Stomach (tissue), 9 donors: ENCODE results near the gene SMOC2. TPM values are rescaled to one million over a fixed set of nuclear protein-coding genes. Genes with fewer than 3 reads are reported as not detected.

Source experiments
- DNase-seq, 2 donors: peaks; one replicate each; pipeline versions ENCODE4 v3.0.0 to v3.0.0-alpha.2; 2013 to 2019
- H3K27ac ChIP-seq, 5 donors: fragments of 200-600 bp in 4 of 5; sonication (generic) in 4 of 5; one replicate each; pipeline ENCODE4 v1.5.1; 2013 to 2019; ENCODE audit warnings: mild to moderate bottlenecking in 1 of 5, moderate library complexity in 1 of 5
- H3K27me3 ChIP-seq, 3 donors: fragments of 200-600 bp; sonication (generic); one replicate each; pipeline ENCODE4 v1.5.1; 2017 to 2019; ENCODE audit warnings: mixed run types in 1 of 3
- H3K36me3 ChIP-seq, 4 donors: fragments of 200-600 bp; sonication (generic); 1 replicate in 3 of 4; 2 replicates in 1 of 4; pipeline ENCODE4 v1.5.1; 2016 to 2019
- H3K4me1 ChIP-seq, 4 donors: fragments of 200-600 bp; sonication (generic); one replicate each; pipeline ENCODE4 v1.5.1; 2016 to 2019
- H3K4me3 ChIP-seq, 4 donors: fragments of 200-600 bp; sonication (generic) in 3 of 4; one replicate each; pipeline ENCODE4 v1.5.1; 2016 to 2019; ENCODE audit warnings: mild to moderate bottlenecking in 1 of 4
- H3K9me3 ChIP-seq, 4 donors: fragments of 200-600 bp; sonication (generic); one replicate each; pipeline ENCODE4 v1.5.1; 2016 to 2019
- EP300 ChIP-seq: sonication (generic); formaldehyde crosslinking; IDR thresholded peaks from one replicate; pipeline ENCODE4 v1.6.1; 2017; ENCODE audit warnings: antibody characterized with exemption
- POLR2A ChIP-seq, 4 donors: fragments of 450-650 bp; IDR thresholded peaks; one replicate each; pipeline ENCODE4 v1.6.1; 2016; ENCODE audit warnings: antibody characterized with exemption in 4 of 4, control low read depth in 2 of 4, mild to moderate bottlenecking in 1 of 4, moderate library complexity in 1 of 4
- POLR2AphosphoS5 ChIP-seq, 3 donors: sonication (generic); formaldehyde crosslinking; IDR thresholded peaks; one replicate each; pipeline ENCODE4 v1.6.1; 2016; ENCODE audit warnings: antibody characterized with exemption in 3 of 3
- WGBS, 5 donors: extraction: QIAGEN DNeasy Blood & Tissue Kit in 3 of 5; methylation state at CpG; one replicate each; pipeline versions ENCODE4 v1.1.5 to v1.1.7; 2013 to 2018; 5-methylcytosine and 5-hydroxymethylcytosine counted together
- intact Hi-C: fragments of 100-400 bp; cut with DNase I; formaldehyde crosslinking; loops from one replicate; pipeline ENCODE4 v1.15.1; 2023; ENCODE audit warnings: low total_unique reads
- polyA plus RNA-seq, 3 donors: library from polyadenylated mRNA; stranded (reverse); fragments of 200-250 nt; gene quantifications; one replicate each; pipeline ENCODE4 v1.2.3, GENCODE V29; 2013
- total RNA-seq, 5 donors: library from RNA; depleted of rRNA; stranded (reverse); fragments of >200 nt; gene quantifications; one replicate each; pipeline versions ENCODE4 v1.1.0 to v1.2.3, GENCODE V29; 2014 to 2016
- TF ChIP-seq, protein P1 (sequence below), 7 experiments: fragments of 450-650 bp in 4 of 7; fragments of 200-600 bp in 3 of 7; sonication (generic) in 3 of 7; IDR thresholded peaks; one replicate each; pipeline ENCODE4 v1.5.1; 2016 to 2019; ENCODE audit warnings: antibody characterized with exemption in 7 of 7, control low read depth in 2 of 7, mild to moderate bottlenecking in 1 of 7
- donor health status: healthy with polysubstance abuse.
- donor health status: Bipolar disorder and iron deficiency.
- donor health status: healthy.

Gene SMOC2
- total and polyA plus RNA-seq, 8 donors, result 7.9 to 520 (median 76.9) TPM

DNA sequence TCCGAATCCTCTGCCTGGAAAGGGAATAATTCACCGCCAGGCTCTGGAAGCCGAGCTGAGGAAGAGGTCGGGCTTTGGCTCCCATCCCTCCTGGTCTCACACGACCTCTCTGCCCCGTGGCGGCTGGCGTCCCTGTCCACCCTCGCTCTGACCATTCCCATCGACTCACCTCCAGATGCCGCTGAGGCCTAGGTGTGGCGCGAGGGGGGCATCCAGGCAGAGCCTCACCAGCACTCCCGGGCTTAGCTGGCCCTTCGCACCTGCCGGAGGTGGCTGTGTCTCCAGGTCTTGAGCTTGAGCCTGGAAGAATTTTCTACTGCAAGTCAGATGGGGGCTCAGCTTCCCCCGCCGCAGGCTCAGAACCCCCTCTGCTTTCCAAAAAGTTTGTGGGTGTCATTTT is 28.5 kb upstream of the SMOC2 start:
- WGBS, 5 donors, result 84 to 95% (median 94%) methylated on average over 18 of the region's 18 CpGs

DNA sequence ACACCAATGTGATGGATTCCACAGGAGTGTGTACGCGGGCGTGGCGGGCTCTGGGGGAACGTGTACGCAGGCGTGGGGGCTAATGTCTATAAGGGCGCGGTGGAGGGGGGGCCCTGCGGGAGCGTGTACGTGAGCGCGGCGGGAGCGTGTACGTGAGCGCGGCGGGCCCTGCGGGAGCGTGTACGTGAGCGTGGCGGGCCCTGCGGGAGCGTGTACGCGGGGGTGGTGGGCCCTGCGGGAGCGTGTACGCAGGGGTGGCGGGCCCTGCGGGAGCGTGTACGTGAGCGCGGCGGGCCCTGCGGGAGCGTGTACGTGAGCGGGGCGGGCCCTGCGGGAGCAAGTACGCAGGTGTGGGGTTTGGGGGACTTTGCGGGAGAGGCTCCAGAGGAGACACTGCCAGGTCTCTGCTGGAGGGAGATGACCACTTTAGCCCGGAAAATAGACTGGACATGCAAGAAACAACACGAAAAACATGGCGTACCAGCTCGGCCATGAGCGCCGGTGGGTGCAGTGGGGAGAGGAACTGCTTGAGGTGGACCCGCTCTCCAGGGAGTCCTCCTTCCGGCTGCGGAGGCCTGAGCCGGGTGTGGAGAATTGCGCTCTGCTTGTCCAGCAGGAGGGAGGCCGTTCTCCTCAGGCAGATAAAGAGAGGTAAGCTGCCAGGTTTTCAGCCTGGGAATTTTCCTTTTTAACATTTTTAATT is 27.8 kb upstream of the SMOC2 start:
- TF ChIP-seq POLR2AphosphoS5 (IDR thresholded peaks at IDR 0.05) (no peak), POLR2A (IDR thresholded peaks at IDR 0.05) (no peak)
- TF ChIP-seq, protein P1, sequence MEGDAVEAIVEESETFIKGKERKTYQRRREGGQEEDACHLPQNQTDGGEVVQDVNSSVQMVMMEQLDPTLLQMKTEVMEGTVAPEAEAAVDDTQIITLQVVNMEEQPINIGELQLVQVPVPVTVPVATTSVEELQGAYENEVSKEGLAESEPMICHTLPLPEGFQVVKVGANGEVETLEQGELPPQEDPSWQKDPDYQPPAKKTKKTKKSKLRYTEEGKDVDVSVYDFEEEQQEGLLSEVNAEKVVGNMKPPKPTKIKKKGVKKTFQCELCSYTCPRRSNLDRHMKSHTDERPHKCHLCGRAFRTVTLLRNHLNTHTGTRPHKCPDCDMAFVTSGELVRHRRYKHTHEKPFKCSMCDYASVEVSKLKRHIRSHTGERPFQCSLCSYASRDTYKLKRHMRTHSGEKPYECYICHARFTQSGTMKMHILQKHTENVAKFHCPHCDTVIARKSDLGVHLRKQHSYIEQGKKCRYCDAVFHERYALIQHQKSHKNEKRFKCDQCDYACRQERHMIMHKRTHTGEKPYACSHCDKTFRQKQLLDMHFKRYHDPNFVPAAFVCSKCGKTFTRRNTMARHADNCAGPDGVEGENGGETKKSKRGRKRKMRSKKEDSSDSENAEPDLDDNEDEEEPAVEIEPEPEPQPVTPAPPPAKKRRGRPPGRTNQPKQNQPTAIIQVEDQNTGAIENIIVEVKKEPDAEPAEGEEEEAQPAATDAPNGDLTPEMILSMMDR (IDR thresholded peaks at IDR 0.05), result no peak
- Histone ChIP-seq H3K36me3 (no peaks in the 10 kb centered on the region), H3K27ac (no peak overlapping the region), H3K9me3 (no peaks in the 10 kb centered on the region), H3K27me3 (no peaks in the 10 kb centered on the region), H3K4me1 (peaks cover 3 to 25% (median 19%) of the 10 kb centered on the region in 4 donors), H3K4me3 (no peak overlapping the region)
- intact Hi-C loops, result no loop called here
- no peak for DNase-seq
- WGBS, 5 donors, result 93 to 96% (median 95%) methylated on average over 50 to 59 of the region's 59 CpGs

More for the DNA sequence above, 28.5 kb upstream of the SMOC2 start:
- no peaks in the 10 kb centered on the region for H3K9me3 ChIP-seq
- no peaks in the 10 kb centered on the region for H3K27me3 ChIP-seq
- H3K4me1 ChIP-seq, result peaks cover 3 to 19% (median 12%) of the 10 kb centered on the region in 4 donors
- no peak overlapping the region for H3K27ac ChIP-seq
- no peak for DNase-seq
- H3K36me3 ChIP-seq, result no peaks in the 10 kb centered on the region
- intact Hi-C loops, result no loop called here
- H3K4me3 ChIP-seq, result no peak overlapping the region
- TF ChIP-seq POLR2AphosphoS5 (IDR thresholded peaks at IDR 0.05), result no peak
- TF ChIP-seq EP300, result no peak
- TF ChIP-seq, protein P1 (IDR thresholded peaks at IDR 0.05), result no peak
- TF ChIP-seq POLR2A (IDR thresholded peaks at IDR 0.05), result no peak

DNA sequence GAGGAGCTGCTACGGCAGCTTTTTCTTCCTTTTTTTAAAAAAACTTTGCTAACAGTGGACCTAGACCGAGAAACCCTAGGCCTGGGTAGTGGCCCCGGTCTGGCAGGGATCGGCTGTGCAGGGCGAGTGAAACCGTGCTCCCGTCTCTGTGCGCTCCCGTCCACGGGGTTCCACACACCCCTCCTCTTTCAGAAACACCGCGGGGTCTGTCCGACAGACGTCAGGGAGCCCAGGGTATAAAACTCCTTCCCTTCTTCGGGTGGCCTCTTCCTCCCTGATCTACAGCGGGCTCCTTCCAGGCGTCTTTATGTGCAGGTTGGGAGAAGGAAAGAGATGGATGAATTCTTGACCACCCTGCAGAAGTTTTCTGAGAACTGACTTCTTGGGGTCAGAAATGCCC is 27.1 kb upstream of the SMOC2 start:
- no peak for DNase-seq
- no peaks in the 10 kb centered on the region for H3K36me3 ChIP-seq
- H3K27ac ChIP-seq, result peak overlapping the region in 1 of 5 donors; percentile 14
- H3K4me3 ChIP-seq, result no peak overlapping the region
- WGBS, 5 donors, result 89 to 94% (median 93%) methylated on average over 17 of the region's 17 CpGs
- H3K27me3 ChIP-seq, result no peaks in the 10 kb centered on the region
- peaks cover 3 to 29% (median 21%) of the 10 kb centered on the region in 4 donors for H3K4me1 ChIP-seq
- intact Hi-C loops, result no loop called here
- no peak for TF ChIP-seq EP300
- TF ChIP-seq POLR2A (IDR thresholded peaks at IDR 0.05), result no peak
- TF ChIP-seq, protein P1 (IDR thresholded peaks at IDR 0.05), result no peak
- TF ChIP-seq POLR2AphosphoS5 (IDR thresholded peaks at IDR 0.05), result no peak
- H3K9me3 ChIP-seq, result no peaks in the 10 kb centered on the region

DNA sequence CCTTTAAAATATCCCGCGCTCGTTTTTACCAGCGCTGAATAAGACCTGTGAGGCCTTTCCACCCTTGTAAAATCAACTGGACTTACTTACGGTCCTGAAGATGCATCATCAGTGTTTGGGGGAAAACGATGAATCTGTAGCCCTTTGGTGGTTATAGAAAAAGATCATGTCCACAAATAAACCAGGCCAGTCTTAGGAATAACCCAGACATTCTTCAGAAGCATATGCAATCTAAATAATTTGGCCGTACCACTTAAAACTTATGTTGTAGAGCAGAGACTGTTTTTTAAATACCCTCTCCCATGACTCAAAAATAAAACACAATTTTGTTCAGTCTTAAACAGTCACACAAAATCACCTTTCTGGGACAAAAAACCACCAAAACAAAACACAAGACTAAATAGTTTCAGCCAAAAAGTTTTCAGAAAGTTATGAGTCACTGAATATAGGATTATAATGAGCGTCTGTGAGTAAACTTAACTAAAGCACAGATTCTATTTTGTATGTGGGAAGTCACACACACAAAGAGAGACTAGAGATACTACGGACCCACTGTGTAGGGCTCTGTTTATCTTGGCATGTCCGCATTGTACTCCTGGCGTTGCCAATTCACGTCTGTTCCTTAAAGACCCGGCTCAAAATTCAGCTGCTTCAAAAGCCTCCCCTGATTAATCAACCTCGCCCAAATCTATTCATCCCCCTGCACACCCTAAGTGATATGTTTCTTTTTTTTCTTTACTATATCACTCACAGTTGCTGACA is 26.5 kb upstream of the SMOC2 start:
- H3K4me1 ChIP-seq, result peaks cover 3 to 29% (median 21%) of the 10 kb centered on the region in 4 donors
- peak overlapping the region in 3 of 5 donors; percentile 14 to 20 (median 15) for H3K27ac ChIP-seq
- H3K36me3 ChIP-seq, result no peaks in the 10 kb centered on the region
- H3K4me3 ChIP-seq, result no peak overlapping the region
- TF ChIP-seq POLR2AphosphoS5 (IDR thresholded peaks at IDR 0.05) (no peak), POLR2A (IDR thresholded peaks at IDR 0.05) (no peak), EP300 (no peak)
- TF ChIP-seq, protein P1 (IDR thresholded peaks at IDR 0.05), result no peak
- intact Hi-C loops, result no loop called here
- no peaks in the 10 kb centered on the region for H3K9me3 ChIP-seq
- no peaks in the 10 kb centered on the region for H3K27me3 ChIP-seq
- peak in 1 of 2 donors; percentile 40 for DNase-seq
- WGBS, 5 donors, result 40 to 51% (median 48%) methylated on average over 14 of the region's 14 CpGs
